T follicular helper cell (primary cell): ENCODE measurements around the gene SARDH.

ENCODE experiments used
- DNase-seq: peaks from one replicate; pipeline ENCODE4 v3.0.0-alpha.2; 2020; ENCODE audit warnings: low read depth

SARDH gene

GRCh38 chr9:133734590-133735414 lies 3.4 kb downstream of the SARDH start:
- no peak for DNase-seq

- DNase-seq = no peak
Observed at GRCh38 chr9:133733796-133734533, 4.2 kb downstream of the SARDH start.

- DNase-seq = no peak
Observed at GRCh38 chr9:133733421-133733795, 4.7 kb downstream of the SARDH start.

GRCh38 chr9:133732639-133733408 lies 5.3 kb downstream of the SARDH start:
- no peak for DNase-seq

GRCh38 chr9:133731876-133732638 lies 6.1 kb downstream of the SARDH start:
- no peak for DNase-seq

- no peak for DNase-seq
Observed at GRCh38 chr9:133730994-133731715, 7.0 kb downstream of the SARDH start.

GRCh38 chr9:133729617-133730281 lies 8.4 kb downstream of the SARDH start:
- DNase-seq = no peak

- no peak for DNase-seq
Observed at GRCh38 chr9:133728856-133729616, 9.1 kb downstream of the SARDH start.

- no peak for DNase-seq
Observed at GRCh38 chr9:133727876-133728441, 10.2 kb downstream of the SARDH start.

- no peak for DNase-seq
Observed at GRCh38 chr9:133727277-133727875, 10.8 kb downstream of the SARDH start.

GRCh38 chr9:133726401-133727276 lies 11.5 kb downstream of the SARDH start:
- DNase-seq = peak; percentile 57

- DNase-seq = no peak
Observed at GRCh38 chr9:133725886-133726285, 12.3 kb downstream of the SARDH start.

GRCh38 chr9:133718563-133719315 lies 19.4 kb downstream of the SARDH start:
- DNase-seq = no peak

GRCh38 chr9:133717113-133718031 lies 20.8 kb downstream of the SARDH start:
- no peak for DNase-seq

GRCh38 chr9:133716564-133717112 lies 21.5 kb downstream of the SARDH start:
- DNase-seq = no peak
